DOHH2 (cell line): Measurements from ENCODE around the gene GRIK2.

Source experiments
- CTCF ChIP-seq: fragments of 200-600 bp; sonication (generic); IDR thresholded peaks from one replicate; pipeline ENCODE4 v1.5.1; 2014; ENCODE audit warnings: antibody characterized with exemption, mild to moderate bottlenecking, low read depth, low read length; ENCODE audit not compliant: poor library complexity, severe bottlenecking
- EZH2phosphoT487 ChIP-seq: fragments of 200-600 bp; sonication (generic); IDR thresholded peaks from 2 replicates; pipeline ENCODE4 v1.6.1; 2017; ENCODE audit warnings: borderline replicate concordance, mild to moderate bottlenecking, antibody characterized with exemption, low read length, moderate library complexity, mixed read lengths

GRCh38 chr6:102075539-102075938, 682.0 kb downstream of the GRIK2 start:
- no peak for TF ChIP-seq CTCF
- TF ChIP-seq EZH2phosphoT487 = no peak
